GM10248 (cell line): ENCODE measurements around the gene MMD2.

Experiments used
- CTCF ChIA-PET: fragments of 300-600 bp; sonication (Branson Sonifier 250); formaldehyde crosslinking; extraction: SDS; loops from one replicate; lab custom pipeline; 2021; ENCODE audit warnings: antibody characterized with exemption; lab: Yijun Ruan, JAX
- POLR2A ChIA-PET: fragments of 350-650 bp; sonication (Branson Sonifier 250); formaldehyde crosslinking; extraction: SDS; loops from one replicate; lab custom pipeline; 2020; ENCODE audit warnings: antibody characterized with exemption; lab: Yijun Ruan, JAX
- DNase-seq: peaks from one replicate; pipeline ENCODE4 v3.0.0; 2012; ENCODE audit errors: extremely low spot score
- CTCF ChIP-seq: IDR thresholded peaks from 2 replicates; pipeline ENCODE4 v1.5.1; 2012; ENCODE audit warnings: mild to moderate bottlenecking, low read depth; ENCODE audit errors: extremely low read depth, missing control alignments, control extremely low read depth

MMD2 gene

GRCh38 chr7:4873071-4873944 is 85.7 kb downstream of the MMD2 start:
- POLR2A ChIA-PET = no interaction called here
- DNase-seq = no peak
- no peak for TF ChIP-seq CTCF
- CTCF ChIA-PET = no interaction called here

GRCh38 chr7:4871930-4872675 is 86.9 kb downstream of the MMD2 start:
- DNase-seq = no peak
- CTCF ChIA-PET = no interaction called here
- TF ChIP-seq CTCF = no peak
- POLR2A ChIA-PET = no interaction called here

GRCh38 chr7:4871056-4871680 is 87.8 kb downstream of the MMD2 start:
- TF ChIP-seq CTCF = no peak
- CTCF ChIA-PET = no interaction called here
- POLR2A ChIA-PET = no interaction called here
- no peak for DNase-seq

- no peak for TF ChIP-seq CTCF
- POLR2A ChIA-PET = no interaction called here
- no peak for DNase-seq
- CTCF ChIA-PET = interaction anchor here (1.3 kb wide), 1 partner anchor 13 kb away, joined by 4 read pairs; no protein-coding TSS in a partner anchor
These were observed 90.5 kb downstream of the MMD2 start for GRCh38 chr7:4868493-4868892.

DNA sequence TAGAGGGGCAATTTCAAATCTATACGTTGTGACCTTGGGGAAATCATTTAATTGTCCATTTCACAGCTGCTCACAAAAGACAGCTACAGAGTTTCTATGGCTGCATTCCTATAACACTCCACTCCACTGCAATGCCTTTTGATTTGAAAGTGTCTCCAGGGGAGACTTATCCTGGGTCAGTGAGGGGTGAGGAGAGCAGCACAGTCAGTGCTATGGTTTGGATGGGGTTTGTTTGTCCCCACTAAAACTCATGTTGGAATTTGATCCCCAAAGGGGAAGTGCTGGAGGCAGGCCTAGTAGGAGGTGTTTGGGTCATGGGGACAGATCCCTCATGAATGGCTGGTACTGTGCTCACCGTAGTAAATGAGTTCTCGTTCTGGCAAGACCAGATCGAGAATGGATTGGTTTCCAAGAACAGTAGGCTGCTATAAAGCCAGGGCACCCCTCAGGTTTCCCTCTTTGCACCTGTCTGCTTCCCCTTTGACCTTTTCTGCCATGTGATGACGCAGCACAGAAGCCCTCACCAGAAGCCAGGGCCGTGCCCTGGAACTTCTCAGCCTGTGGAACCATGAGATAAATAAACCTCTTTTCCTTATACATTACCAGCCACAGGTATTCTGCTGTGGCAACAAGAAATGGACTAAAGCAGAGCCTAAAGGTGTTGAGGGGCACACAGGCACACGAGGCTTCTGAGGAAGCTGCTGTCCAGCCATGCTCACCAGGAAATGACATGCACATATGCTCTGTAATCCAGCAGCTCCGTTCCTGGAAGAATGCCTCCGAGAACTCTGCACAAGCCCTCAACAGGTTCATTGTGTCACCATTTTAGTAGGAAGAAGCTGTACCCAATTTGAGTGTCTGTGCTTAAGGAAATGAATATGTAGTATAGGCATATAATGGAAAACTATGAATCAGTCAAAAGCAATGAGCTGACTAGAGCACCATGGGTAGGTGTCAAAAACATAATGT is 92.2 kb downstream of the MMD2 start:
- POLR2A ChIA-PET = no interaction called here
- no peak for TF ChIP-seq CTCF
- DNase-seq = no peak
- CTCF ChIA-PET = interaction anchor here (1.0 to 1.3 kb wide), 2 partner anchors 11 to 24 kb away, joined by 3 to 4 read pairs; no protein-coding TSS in a partner anchor
